ENCODE results near the gene GALNT14. TPM values are rescaled to one million over a fixed set of nuclear protein-coding genes. Genes with fewer than 3 reads are reported as not detected.

GALNT14 gene
- total and polyA plus RNA-seq, 2 of the 13 experiments (the other 11 are each of a cell fraction or from before 2014, with no cell fraction given) = not detected

DNA sequence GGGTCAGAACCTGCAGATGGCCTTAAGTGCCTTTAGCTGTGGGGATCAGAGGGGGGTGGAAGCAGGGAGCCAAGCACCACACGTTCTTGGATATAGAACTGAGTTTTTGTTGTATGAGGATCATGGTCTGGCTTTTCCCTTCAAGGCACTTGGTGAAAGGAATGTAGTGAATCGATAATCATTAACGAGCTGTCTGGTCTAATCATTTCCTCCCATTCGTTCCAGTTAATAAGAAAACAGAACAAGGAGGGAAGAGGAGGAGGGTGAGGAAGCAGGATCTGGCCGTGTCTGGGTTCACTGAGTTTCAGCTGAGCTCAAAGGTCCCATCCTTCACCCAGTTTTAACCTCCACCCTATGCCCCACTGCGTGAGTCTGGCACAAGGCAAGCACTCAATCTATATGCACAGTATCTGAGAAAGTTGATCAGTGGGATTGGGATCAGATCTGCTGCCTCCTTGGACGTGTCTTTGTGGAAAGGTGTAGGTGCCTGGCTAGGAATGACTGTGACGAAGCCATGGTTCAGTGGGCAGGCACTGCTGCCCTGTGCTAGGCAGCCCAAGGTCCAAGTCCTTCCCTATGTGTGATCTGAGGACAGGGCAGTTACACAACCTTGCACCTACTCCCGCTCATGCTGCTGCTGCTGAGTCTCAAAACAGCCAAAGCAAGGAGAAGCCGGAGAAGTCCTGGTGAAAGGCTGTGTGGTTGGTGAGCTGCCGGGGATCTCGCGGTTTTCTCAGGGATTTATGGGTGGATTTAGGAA, 54.8 kb downstream of the GALNT14 start (continued):
- TF ChIP-seq, protein P1, sequence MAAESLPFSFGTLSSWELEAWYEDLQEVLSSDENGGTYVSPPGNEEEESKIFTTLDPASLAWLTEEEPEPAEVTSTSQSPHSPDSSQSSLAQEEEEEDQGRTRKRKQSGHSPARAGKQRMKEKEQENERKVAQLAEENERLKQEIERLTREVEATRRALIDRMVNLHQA (CRISPR knock-in tag; IDR thresholded peaks at IDR 0.05) = no peak
- TF ChIP-seq, protein P2, sequence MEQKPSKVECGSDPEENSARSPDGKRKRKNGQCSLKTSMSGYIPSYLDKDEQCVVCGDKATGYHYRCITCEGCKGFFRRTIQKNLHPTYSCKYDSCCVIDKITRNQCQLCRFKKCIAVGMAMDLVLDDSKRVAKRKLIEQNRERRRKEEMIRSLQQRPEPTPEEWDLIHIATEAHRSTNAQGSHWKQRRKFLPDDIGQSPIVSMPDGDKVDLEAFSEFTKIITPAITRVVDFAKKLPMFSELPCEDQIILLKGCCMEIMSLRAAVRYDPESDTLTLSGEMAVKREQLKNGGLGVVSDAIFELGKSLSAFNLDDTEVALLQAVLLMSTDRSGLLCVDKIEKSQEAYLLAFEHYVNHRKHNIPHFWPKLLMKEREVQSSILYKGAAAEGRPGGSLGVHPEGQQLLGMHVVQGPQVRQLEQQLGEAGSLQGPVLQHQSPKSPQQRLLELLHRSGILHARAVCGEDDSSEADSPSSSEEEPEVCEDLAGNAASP (CRISPR knock-in tag; IDR thresholded peaks at IDR 0.05; ENCODE audit: borderline replicate concordance) = peak; percentile 91; the same call in 1 of the 2 replicates
- TF ChIP-seq NR2C2 (CRISPR knock-in tag; IDR thresholded peaks at IDR 0.05; ENCODE audit: borderline replicate concordance) (no peak), RXRA (CRISPR knock-in tag; IDR thresholded peaks at IDR 0.05) (peak; percentile 67), SP5 (CRISPR knock-in tag; IDR thresholded peaks at IDR 0.05; ENCODE audit: borderline replicate concordance, low read depth) (no peak), NFYB (CRISPR knock-in tag; IDR thresholded peaks at IDR 0.05) (no peak), JUND (CRISPR knock-in tag; IDR thresholded peaks at IDR 0.05) (no peak), ZNF30 (CRISPR knock-in tag; IDR thresholded peaks at IDR 0.05) (no peak), ZNF782 (CRISPR knock-in tag; IDR thresholded peaks at IDR 0.05; ENCODE audit: borderline replicate concordance) (no peak)
- TF ChIP-seq, protein P3, sequence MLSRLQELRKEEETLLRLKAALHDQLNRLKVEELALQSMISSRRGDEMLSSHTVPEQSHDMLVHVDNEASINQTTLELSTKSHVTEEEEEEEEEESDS (CRISPR knock-in tag; IDR thresholded peaks at IDR 0.05; ENCODE audit: borderline replicate concordance) = no peak

DNA sequence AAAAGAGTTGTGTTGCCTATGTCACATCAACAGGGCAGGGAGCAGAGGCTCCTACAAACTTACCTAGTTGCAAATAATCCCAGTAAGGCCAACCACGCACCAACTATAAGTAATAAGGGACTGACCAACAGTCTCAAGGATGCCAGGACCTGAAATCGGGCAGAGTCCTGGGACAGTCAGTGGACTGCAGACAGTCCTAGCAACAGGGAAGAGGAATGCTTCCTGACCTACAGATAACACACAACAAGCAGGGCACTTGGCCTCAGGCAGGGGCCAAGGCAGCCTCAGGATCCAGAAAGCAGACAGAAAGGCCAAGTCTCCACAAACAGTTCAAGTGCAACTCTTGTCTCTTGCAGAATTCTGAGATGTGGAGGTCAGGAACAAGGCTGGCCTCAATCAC, 56.2 kb downstream of the GALNT14 start:
- H3K4me1 ChIP-seq (ENCODE audit: insufficient read depth, low read length) = peaks cover 11% of the 10 kb centered on the region
- FAIRE-seq (no peak), DNase-seq (ENCODE audit: low spot score) (no peak), ATAC-seq (no peak)
- no peak overlapping the region for H2AFZ ChIP-seq (ENCODE audit: low read length)
- BruUV-seq (replicated peaks) = no TSS peak
- no peak overlapping the region for H3K27ac ChIP-seq (ENCODE audit: extremely low read length, insufficient read depth, low read length)
- WGBS (ENCODE audit: low lambda C conversion rate) = 41% methylated on average over 2 of the region's 2 CpGs
- in situ Hi-C loops (cut with HindIII; ENCODE audit: extremely low pct_ligation_motif_present, low pct_unique_long_range_greater_than_20kb) = no loop called here
- H3K36me3 ChIP-seq (replicated peaks in 1 of 2; ENCODE audit: control insufficient read depth in 1 of 2, insufficient read depth in 2 of 2, low read length in 2 of 2) = no peaks in the 10 kb centered on the region
- H3K79me2 ChIP-seq (ENCODE audit: insufficient read depth, low read length) = no peaks in the 10 kb centered on the region
- no peaks in the 10 kb centered on the region for H3K9me3 ChIP-seq (ENCODE audit: low read length)
- H4K20me1 ChIP-seq (ENCODE audit: insufficient read depth, low read length) = no peaks in the 10 kb centered on the region
- 0 out of 5 replicates have a peak, but pooled peaks cover 0 to 7% of the 10 kb centered on the region in 2 experiments for H3K27me3 ChIP-seq (ENCODE audit: control insufficient read depth in 1 of 2, insufficient read depth in 2 of 2, low read length in 2 of 2)
- TF ChIP-seq, protein P4, sequence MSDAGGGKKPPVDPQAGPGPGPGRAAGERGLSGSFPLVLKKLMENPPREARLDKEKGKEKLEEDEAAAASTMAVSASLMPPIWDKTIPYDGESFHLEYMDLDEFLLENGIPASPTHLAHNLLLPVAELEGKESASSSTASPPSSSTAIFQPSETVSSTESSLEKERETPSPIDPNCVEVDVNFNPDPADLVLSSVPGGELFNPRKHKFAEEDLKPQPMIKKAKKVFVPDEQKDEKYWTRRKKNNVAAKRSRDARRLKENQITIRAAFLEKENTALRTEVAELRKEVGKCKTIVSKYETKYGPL (CRISPR knock-in tag; IDR thresholded peaks at IDR 0.05) = no peak
- no peak for TF ChIP-seq ZNF282 (IDR thresholded peaks at IDR 0.05; ENCODE audit: partially characterized antibody)
- intact Hi-C loops (cut with micrococcal nuclease; ENCODE audit: unreplicated experiment) = no loop called here
- POLR2A ChIA-PET = no interaction called here
- CTCF ChIA-PET (ENCODE audit: low intra/inter-chr PET ratio, low total read pairs) = no interaction called here
- H3K4me3 ChIP-seq (replicated peaks in 1 of 3; ENCODE audit: insufficient read depth in 1 of 3, low read depth in 2 of 3, low read length in 3 of 3) = no peak overlapping the region
- H3K9ac ChIP-seq (ENCODE audit: insufficient read depth, low read depth, low read length) = no peak overlapping the region
- H3K4me2 ChIP-seq (ENCODE audit: low read depth, low read length) = no peak overlapping the region
